WTC11 (cell line): Measurements from ENCODE around the gene TMEM19.

Experiments used
- ETV6 ChIP-seq: sonication (generic); formaldehyde crosslinking; IDR thresholded peaks from 2 replicates; pipeline ENCODE4 v1.8.1; 2022; ENCODE audit warnings: mild to moderate bottlenecking, missing genetic modification reagents
- KAT7 ChIP-seq: sonication (generic); formaldehyde crosslinking; IDR thresholded peaks from 2 replicates; pipeline ENCODE4 v1.8.1; 2023; ENCODE audit warnings: missing genetic modification reagents, mild to moderate bottlenecking, borderline replicate concordance
- NR1H2 ChIP-seq: sonication (generic); formaldehyde crosslinking; IDR thresholded peaks from 2 replicates; pipeline ENCODE4 v1.9.0; 2021; ENCODE audit warnings: mild to moderate bottlenecking, moderate library complexity, missing genetic modification reagents
- TF ChIP-seq, protein P1 (sequence below): fragments of 200-600 bp; IDR thresholded peaks from 2 replicates; pipeline ENCODE4 v1.8.0; 2022; ENCODE audit warnings: antibody characterized with exemption
- TF ChIP-seq, protein P2 (sequence below): sonication (generic); formaldehyde crosslinking; IDR thresholded peaks from 2 replicates; pipeline ENCODE4 v1.8.0; 2022; ENCODE audit warnings: mild to moderate bottlenecking, missing genetic modification reagents

DNA sequence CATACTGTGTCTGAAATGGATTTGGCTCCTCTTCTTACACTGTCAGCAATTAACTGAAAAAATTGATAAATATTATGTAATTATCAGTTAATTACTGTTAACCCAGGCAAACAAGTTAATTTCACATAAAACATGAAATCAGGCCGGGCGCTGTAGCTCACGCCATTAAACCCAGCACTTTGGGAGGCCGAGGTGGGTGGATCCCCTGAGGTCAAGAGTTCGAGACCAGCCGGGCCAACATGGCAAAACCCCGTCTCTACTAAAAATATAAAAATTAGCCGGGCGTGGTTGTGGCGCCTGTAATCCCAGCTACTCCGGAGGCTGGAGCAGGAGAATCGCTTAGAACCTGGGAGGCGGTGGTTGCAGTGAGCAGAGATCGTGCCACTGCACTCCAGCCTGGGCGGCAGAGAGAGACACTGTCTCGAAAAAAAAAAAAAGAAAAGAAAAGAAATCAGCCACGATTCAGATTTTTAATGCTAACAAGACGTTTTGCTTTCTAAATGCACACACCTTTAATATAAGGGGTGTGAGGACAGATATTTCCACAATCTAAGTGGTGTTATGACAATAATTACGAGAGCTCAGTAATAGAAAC, 473 bp upstream of the TMEM19 start:
- TF ChIP-seq NR1H2 (CRISPR knock-in tag) (no peak), ETV6 (CRISPR knock-in tag) (no peak), KAT7 (CRISPR knock-in tag) (no peak)
- TF ChIP-seq, protein P1, sequence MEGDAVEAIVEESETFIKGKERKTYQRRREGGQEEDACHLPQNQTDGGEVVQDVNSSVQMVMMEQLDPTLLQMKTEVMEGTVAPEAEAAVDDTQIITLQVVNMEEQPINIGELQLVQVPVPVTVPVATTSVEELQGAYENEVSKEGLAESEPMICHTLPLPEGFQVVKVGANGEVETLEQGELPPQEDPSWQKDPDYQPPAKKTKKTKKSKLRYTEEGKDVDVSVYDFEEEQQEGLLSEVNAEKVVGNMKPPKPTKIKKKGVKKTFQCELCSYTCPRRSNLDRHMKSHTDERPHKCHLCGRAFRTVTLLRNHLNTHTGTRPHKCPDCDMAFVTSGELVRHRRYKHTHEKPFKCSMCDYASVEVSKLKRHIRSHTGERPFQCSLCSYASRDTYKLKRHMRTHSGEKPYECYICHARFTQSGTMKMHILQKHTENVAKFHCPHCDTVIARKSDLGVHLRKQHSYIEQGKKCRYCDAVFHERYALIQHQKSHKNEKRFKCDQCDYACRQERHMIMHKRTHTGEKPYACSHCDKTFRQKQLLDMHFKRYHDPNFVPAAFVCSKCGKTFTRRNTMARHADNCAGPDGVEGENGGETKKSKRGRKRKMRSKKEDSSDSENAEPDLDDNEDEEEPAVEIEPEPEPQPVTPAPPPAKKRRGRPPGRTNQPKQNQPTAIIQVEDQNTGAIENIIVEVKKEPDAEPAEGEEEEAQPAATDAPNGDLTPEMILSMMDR = no peak
- TF ChIP-seq, protein P2, sequence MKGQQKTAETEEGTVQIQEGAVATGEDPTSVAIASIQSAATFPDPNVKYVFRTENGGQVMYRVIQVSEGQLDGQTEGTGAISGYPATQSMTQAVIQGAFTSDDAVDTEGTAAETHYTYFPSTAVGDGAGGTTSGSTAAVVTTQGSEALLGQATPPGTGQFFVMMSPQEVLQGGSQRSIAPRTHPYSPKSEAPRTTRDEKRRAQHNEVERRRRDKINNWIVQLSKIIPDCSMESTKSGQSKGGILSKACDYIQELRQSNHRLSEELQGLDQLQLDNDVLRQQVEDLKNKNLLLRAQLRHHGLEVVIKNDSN (CRISPR knock-in tag) = no peak
